RWPE1 (cell line): Measurements from ENCODE around the gene UBE3B.

Experiments used
- CTCF ChIA-PET: fragments of 350-600 bp; sonication (Branson Sonifier 250); formaldehyde crosslinking; extraction: SDS; loops from one replicate; lab custom pipeline; 2021; lab: Yijun Ruan, JAX
- POLR2A ChIA-PET: fragments of 400-600 bp; formaldehyde crosslinking; extraction: SDS; loops from one replicate; lab custom pipeline; 2020; ENCODE audit warnings: antibody characterized with exemption; ENCODE audit not compliant: low non-redundant PET; lab: Yijun Ruan, JAX
- DNase-seq: peaks from one replicate; pipeline ENCODE4 v3.0.0; 2012; ENCODE audit warnings: low spot score
- H3K27ac ChIP-seq: fragments of 450-650 bp; 2 replicates; pipeline ENCODE4 v1.5.1; 2017
- CTCF ChIP-seq: fragments of 450-650 bp; conservative IDR thresholded peaks from 2 replicates; pipeline ENCODE4 v1.5.1; 2017; ENCODE audit warnings: low read depth, mild to moderate bottlenecking

The UBE3B gene

GRCh38 chr12:109525279-109525585 is 47.8 kb downstream of the UBE3B start:
- POLR2A ChIA-PET: no interaction called here

GRCh38 chr12:109527489-109528123 is 50.2 kb downstream of the UBE3B start:
- DNase-seq: no peak
- CTCF ChIA-PET: no interaction called here
- POLR2A ChIA-PET: no interaction called here
- no peak for TF ChIP-seq CTCF
- no peak overlapping the region for H3K27ac ChIP-seq

More at GRCh38 chr12:109525279-109525585, 47.8 kb downstream of the UBE3B start:
- no peak overlapping the region for H3K27ac ChIP-seq
- CTCF ChIA-PET: interaction anchor here (0.6 kb wide), 1 partner anchor 114 kb away, joined by 5 read pairs; no protein-coding TSS in a partner anchor
- TF ChIP-seq CTCF: no peak
- no peak for DNase-seq

GRCh38 chr12:109529691-109530640 is 52.5 kb downstream of the UBE3B start:
- no peak for TF ChIP-seq CTCF
- DNase-seq: no peak
- ChIA-PET POLR2A (no interaction called here), CTCF (interaction anchor here (0.5 to 1.1 kb wide), 3 partner anchors 11 to 78 kb away, joined by 3 to 5 read pairs (median 3); no protein-coding TSS in a partner anchor)
- H3K27ac ChIP-seq: no peak overlapping the region

- TF ChIP-seq CTCF: no peak
- POLR2A ChIA-PET: interaction anchor here (0.6 kb wide), 1 partner anchor 11 kb away, joined by 4 read pairs; no protein-coding TSS in a partner anchor
- CTCF ChIA-PET: no interaction called here
- no peak overlapping the region for H3K27ac ChIP-seq
- no peak for DNase-seq
These were observed 54.0 kb downstream of the UBE3B start for GRCh38 chr12:109531411-109531810.

GRCh38 chr12:109532721-109533486 is 55.5 kb downstream of the UBE3B start:
- no peak for DNase-seq
- no peak overlapping the region for H3K27ac ChIP-seq
- CTCF ChIA-PET: no interaction called here
- POLR2A ChIA-PET: no interaction called here
- no peak for TF ChIP-seq CTCF

GRCh38 chr12:109533487-109533740 is 56.0 kb downstream of the UBE3B start:
- H3K27ac ChIP-seq: peak overlapping the region; percentile 11; the same call in 1 of the 2 replicates
- CTCF ChIA-PET: no interaction called here
- DNase-seq: no peak
- POLR2A ChIA-PET: no interaction called here
- TF ChIP-seq CTCF: no peak
